ENCODE data around the gene GSTO1.

GSTO1 gene

DNA sequence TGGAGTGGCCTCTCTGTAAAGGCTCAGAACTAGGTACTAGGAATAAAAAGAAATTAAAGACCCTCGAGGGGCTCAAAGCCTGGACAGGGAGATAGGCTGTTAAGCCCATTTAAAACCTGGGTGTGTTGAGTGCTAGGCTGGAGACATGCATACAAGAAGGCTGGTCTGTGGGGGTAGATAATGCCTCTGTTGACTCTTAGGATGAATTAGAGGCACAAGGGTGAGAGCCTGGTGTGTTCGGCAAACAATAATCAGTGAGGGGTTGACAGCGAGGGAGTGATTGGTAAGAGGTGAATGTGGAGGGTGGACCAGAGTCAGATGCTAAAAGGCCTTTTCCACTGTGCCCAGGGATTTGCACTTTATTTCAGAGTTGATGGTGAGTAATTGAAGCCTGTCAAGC is 27.0 kb downstream of the GSTO1 start:
- H3K9ac ChIP-seq (ENCODE audit: low read depth, low read length) = no peak overlapping the region
- no peaks in the 10 kb centered on the region for H3K9me3 ChIP-seq (replicated peaks; ENCODE audit: low read length)
- H3K27me3 ChIP-seq (ENCODE audit: control insufficient read depth, insufficient read depth, low read length) = no peaks in the 10 kb centered on the region
- no peaks in the 10 kb centered on the region for H3K36me3 ChIP-seq (ENCODE audit: insufficient read depth, low read length)
- H3K4me1 ChIP-seq (ENCODE audit: control insufficient read depth, insufficient read depth, low read length) = no peaks in the 10 kb centered on the region
- no peak overlapping the region for H3K4me3 ChIP-seq (ENCODE audit: low read length)
- no peak overlapping the region for H3K4me2 ChIP-seq (ENCODE audit: low read length)

GRCh38 chr10:104284846-104285245 is 30.2 kb downstream of the GSTO1 start:
- Histone ChIP-seq H3K9ac (ENCODE audit: low read depth, low read length) (no peak overlapping the region), H3K4me1 (ENCODE audit: control insufficient read depth, insufficient read depth, low read length) (peaks cover 4% of the 10 kb centered on the region), H3K27me3 (ENCODE audit: control insufficient read depth, insufficient read depth, low read length) (no peaks in the 10 kb centered on the region), H3K36me3 (ENCODE audit: insufficient read depth, low read length) (no peaks in the 10 kb centered on the region), H3K9me3 (replicated peaks; ENCODE audit: low read length) (no peaks in the 10 kb centered on the region), H3K4me3 (ENCODE audit: low read length) (no peak overlapping the region), H3K4me2 (ENCODE audit: low read length) (no peak overlapping the region)

DNA sequence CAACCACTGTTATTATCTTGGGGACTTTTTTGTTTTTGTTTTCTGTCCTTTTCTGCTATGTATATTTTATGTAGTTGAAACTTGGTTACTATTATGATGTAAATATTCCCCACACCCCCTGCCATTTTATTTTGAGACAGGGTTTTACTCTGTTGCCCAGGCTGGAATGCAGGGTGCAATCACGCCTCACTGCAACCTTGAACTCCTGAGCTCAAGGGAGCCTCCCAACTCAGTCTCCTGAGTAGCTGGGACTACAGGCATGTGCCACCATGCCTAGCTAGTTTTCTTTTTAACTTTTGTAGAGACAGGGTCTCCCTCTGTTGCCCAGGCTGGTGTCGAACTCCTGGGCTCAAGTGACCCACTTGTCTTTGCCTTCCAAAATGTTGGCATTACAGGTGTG is 32.2 kb downstream of the GSTO1 start:
- Histone ChIP-seq H3K36me3 (ENCODE audit: insufficient read depth, low read length) (no peaks in the 10 kb centered on the region), H3K4me1 (ENCODE audit: control insufficient read depth, insufficient read depth, low read length) (peaks cover 9% of the 10 kb centered on the region), H3K4me3 (ENCODE audit: low read length) (no peak overlapping the region), H3K9ac (ENCODE audit: low read depth, low read length) (no peak overlapping the region), H3K27me3 (ENCODE audit: control insufficient read depth, insufficient read depth, low read length) (no peaks in the 10 kb centered on the region), H3K9me3 (replicated peaks; ENCODE audit: low read length) (no peaks in the 10 kb centered on the region), H3K4me2 (ENCODE audit: low read length) (no peak overlapping the region)

DNA sequence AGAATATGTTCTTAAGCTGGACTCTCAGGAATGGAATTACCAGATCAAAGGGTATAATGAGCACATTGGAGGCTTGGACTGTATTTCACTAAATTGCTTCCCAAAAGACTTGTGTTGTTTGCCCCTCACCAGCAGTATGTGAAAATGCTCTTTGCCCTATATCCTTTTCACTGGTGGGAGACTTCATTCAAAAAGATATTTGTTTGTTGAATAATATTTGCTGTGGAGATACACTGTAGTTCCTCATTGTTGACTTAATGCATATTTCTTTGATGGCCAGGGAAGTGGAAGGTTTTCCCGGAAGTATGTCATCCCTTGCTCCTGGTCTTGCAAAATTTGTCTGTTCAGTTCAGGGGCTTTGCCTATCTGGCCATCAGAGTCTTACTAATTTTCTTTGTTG is 33.7 kb downstream of the GSTO1 start:
- no peaks in the 10 kb centered on the region for H3K9me3 ChIP-seq (replicated peaks; ENCODE audit: low read length)

DNA sequence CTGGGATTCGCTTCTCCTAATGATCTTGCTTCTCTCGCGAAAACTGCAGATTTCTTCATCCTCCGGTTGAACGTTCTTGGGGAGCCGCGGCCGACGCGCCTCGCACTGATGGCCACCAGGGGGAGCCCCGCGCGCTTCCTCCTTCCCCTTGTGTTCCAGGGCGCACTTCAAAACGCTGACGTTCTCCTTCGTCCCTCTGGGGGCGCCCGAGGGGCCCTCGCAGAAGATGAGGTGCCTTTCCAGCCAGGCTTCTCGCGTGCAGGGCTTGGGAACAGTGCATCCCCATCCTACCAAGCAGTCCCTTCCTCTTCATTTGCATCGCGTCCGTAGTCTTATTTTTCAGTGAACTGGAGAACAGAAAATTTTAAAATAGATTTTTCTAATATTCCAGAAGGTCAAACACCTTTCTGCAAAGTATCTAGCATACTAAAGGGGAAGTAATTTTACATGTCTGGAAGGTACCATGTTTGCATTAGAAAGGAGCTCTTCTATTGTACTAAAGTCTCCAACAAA is 36.8 kb downstream of the GSTO1 start:
- Histone ChIP-seq H3K4me2 (ENCODE audit: low read length) (peak overlapping the region; percentile 80), H3K36me3 (ENCODE audit: insufficient read depth, low read length) (no peaks in the 10 kb centered on the region), H3K27me3 (ENCODE audit: control insufficient read depth, insufficient read depth, low read length) (no peaks in the 10 kb centered on the region), H3K9ac (ENCODE audit: low read depth, low read length) (peak overlapping the region; percentile 70), H3K9me3 (replicated peaks; ENCODE audit: low read length) (no peaks in the 10 kb centered on the region), H3K4me1 (ENCODE audit: control insufficient read depth, insufficient read depth, low read length) (peaks cover 22% of the 10 kb centered on the region), H3K4me3 (ENCODE audit: low read length) (peak overlapping the region; percentile 50)

More for the DNA sequence above, 33.7 kb downstream of the GSTO1 start:
- H3K4me2 ChIP-seq (ENCODE audit: low read length) = no peak overlapping the region
- H3K27me3 ChIP-seq (ENCODE audit: control insufficient read depth, insufficient read depth, low read length) = no peaks in the 10 kb centered on the region
- no peak overlapping the region for H3K4me3 ChIP-seq (ENCODE audit: low read length)
- no peaks in the 10 kb centered on the region for H3K36me3 ChIP-seq (ENCODE audit: insufficient read depth, low read length)
- peaks cover 19% of the 10 kb centered on the region for H3K4me1 ChIP-seq (ENCODE audit: control insufficient read depth, insufficient read depth, low read length)
- H3K9ac ChIP-seq (ENCODE audit: low read depth, low read length) = no peak overlapping the region

- H3K36me3 ChIP-seq (ENCODE audit: insufficient read depth, low read length) = no peaks in the 10 kb centered on the region
- H3K9me3 ChIP-seq (replicated peaks; ENCODE audit: low read length) = no peaks in the 10 kb centered on the region
- peaks cover 28% of the 10 kb centered on the region for H3K4me1 ChIP-seq (ENCODE audit: control insufficient read depth, insufficient read depth, low read length)
- H3K27me3 ChIP-seq (ENCODE audit: control insufficient read depth, insufficient read depth, low read length) = no peaks in the 10 kb centered on the region
- H3K9ac ChIP-seq (ENCODE audit: low read depth, low read length) = peak overlapping the region; percentile 70
- no peak overlapping the region for H3K4me3 ChIP-seq (ENCODE audit: low read length)
- H3K4me2 ChIP-seq (ENCODE audit: low read length) = peak overlapping the region; percentile 11
Observed at GRCh38 chr10:104293011-104293410, 38.3 kb downstream of the GSTO1 start.

DNA sequence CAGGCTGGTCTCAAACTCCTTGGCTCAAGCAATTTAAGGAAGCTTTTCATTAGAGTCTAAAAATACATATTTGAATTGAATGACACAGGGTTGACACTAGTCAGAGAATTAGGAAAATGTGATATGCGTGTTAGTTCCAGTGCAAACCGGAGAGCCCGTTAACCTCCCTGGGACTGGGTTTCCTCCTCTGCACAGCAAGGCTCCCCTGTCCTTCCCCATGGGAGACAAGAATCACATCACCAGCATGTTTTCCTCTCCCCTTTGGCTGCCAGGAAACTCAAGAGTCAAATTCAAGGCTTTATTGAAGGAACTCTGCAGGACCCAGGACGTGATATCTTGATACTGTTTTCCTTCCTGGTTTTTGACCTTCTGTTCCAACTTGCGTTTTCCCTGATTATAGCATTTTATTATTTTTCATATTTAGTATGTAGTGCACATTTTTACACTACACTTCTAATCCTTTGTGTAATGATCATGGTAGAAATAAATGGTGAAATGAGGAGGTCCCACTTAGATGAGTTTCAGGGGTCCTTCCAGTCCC is 39.2 kb downstream of the GSTO1 start:
- Histone ChIP-seq H3K36me3 (ENCODE audit: insufficient read depth, low read length) (no peaks in the 10 kb centered on the region), H3K4me1 (ENCODE audit: control insufficient read depth, insufficient read depth, low read length) (peaks cover 29% of the 10 kb centered on the region), H3K9ac (ENCODE audit: low read depth, low read length) (no peak overlapping the region), H3K4me2 (ENCODE audit: low read length) (no peak overlapping the region), H3K9me3 (replicated peaks; ENCODE audit: low read length) (no peaks in the 10 kb centered on the region), H3K27me3 (ENCODE audit: control insufficient read depth, insufficient read depth, low read length) (no peaks in the 10 kb centered on the region), H3K4me3 (ENCODE audit: low read length) (no peak overlapping the region)

DNA sequence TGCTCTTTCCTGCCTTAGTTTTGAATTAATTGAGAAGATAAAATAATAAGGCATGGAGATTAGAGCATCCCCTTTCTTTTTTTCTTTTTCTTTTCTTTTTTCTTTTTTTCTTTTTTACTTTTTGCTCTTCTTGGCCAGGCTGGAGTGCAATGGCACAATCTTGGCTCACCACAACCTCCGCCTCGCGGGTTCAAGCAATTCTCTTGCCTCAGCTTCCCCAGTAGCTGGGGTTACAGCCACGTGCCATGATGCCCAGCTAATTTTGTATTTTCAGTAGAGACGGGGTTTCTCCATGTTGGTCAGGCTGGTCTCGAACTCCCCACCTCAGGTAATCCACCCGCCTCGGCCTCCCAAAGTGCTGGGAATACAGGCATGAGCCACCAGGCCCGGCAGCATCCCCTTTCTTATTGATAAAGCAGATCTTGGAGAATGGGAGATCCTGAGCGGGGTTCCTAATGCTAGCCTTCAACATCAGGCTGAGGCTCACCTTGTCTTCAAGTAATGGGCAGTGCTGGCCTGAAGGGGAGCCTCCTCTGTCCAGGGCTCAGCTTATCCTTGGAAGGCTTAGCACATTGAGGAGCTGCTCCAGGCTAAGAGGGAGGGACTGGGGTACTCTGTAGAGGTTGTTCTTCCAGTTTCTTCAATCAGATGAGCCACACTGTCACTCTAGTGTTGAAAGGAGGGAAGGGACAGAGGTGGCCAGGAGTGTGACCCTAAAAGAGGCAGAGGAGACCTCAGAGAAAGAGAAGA is 42.2 kb downstream of the GSTO1 start:
- Histone ChIP-seq H3K9me3 (replicated peaks; ENCODE audit: low read length) (no peaks in the 10 kb centered on the region), H3K9ac (ENCODE audit: low read depth, low read length) (no peak overlapping the region), H3K4me3 (ENCODE audit: low read length) (no peak overlapping the region), H3K27me3 (ENCODE audit: control insufficient read depth, insufficient read depth, low read length) (no peaks in the 10 kb centered on the region), H3K4me1 (ENCODE audit: control insufficient read depth, insufficient read depth, low read length) (peaks cover 55% of the 10 kb centered on the region), H3K36me3 (ENCODE audit: insufficient read depth, low read length) (no peaks in the 10 kb centered on the region), H3K4me2 (ENCODE audit: low read length) (no peak overlapping the region)

DNA sequence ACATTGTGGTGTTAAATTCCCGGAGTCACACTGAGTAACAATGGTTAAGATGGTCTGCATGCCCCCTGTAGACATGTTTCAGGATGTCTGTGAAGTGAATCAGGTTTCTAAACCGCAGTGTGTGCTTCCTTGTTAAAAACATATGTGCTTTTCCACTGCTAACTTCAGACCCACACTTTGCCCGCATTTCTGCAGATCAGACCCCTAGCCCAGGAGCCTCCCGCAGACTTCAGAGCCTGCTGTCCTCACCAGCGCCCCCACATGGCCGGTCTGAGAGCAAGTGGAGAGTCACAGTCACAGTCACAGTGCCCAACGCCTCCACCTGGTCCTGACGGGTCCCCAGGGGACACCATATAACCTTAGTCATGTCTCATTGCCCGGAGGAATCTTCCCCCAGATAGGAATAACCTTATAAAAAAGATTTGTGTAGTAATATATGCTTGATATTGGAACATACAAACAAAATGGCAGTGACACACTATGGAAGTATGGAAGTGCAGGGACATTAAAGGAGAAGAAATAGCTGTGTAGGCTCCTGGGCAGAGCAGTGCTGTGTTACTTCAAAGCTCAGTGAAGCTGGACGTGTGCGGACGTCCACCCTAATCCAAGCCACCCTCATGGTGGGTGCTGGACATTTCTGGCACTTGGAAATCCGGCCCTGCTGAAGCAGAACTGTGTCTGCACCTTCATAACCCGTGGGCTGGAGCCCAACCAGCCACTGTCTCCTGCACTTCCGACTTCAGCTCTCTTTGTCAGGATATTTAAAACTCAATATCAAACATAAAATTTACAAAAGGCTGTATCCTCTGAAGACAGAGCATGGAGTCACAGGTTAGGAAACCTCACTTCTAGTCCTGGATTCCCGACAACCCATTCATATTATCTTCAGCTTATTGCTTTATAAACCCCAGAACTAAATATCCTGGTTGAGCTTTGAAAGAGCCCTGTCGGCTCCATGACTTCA is 43.3 kb downstream of the GSTO1 start:
- Histone ChIP-seq H3K4me2 (ENCODE audit: low read length) (no peak overlapping the region), H3K9ac (ENCODE audit: low read depth, low read length) (peak overlapping the region; percentile 75), H3K4me1 (ENCODE audit: control insufficient read depth, insufficient read depth, low read length) (peaks cover 52% of the 10 kb centered on the region), H3K27me3 (ENCODE audit: control insufficient read depth, insufficient read depth, low read length) (no peaks in the 10 kb centered on the region), H3K4me3 (ENCODE audit: low read length) (no peak overlapping the region), H3K9me3 (replicated peaks; ENCODE audit: low read length) (no peaks in the 10 kb centered on the region), H3K36me3 (ENCODE audit: insufficient read depth, low read length) (no peaks in the 10 kb centered on the region)

DNA sequence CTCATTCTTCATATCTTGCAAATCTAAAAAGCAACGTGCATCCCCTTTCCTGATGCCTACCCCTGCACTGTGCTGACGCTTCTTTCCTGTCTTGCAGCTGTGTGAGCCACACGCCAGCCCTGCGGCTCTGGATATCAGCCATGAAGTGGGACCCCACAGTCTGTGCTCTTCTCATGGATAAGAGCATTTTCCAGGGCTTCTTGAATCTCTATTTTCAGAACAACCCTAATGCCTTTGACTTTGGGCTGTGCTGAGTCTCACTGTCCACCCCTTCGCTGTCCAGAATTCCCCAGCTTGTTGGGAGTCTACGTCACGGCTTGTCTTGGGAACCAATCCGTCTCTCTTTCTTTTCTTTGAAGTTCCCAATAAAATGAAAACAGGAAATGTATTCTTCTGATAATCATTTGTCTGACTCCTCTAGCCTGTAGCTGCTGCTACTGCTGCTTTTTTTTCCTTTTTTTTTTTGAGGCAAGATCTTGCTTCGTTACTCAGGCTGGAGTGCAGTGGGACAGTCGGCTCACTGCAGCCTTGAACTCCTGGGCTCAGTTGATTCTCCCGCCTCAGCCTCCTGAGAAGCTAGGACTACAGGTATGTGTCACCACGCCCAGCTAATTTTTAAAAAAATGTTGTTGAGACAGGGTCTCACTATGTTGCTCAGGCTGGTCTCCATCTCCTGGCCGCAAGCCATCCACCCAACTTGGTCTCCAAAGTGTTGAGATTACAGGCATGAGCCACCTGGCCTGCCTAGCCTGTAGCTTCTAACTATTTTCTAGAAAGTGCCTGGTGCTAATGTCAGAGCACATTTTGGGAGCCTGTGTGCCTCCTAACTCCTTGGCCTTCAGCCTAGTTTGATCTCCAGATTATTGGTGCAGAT is 44.6 kb downstream of the GSTO1 start:
- Histone ChIP-seq H3K4me2 (ENCODE audit: low read length) (peak overlapping the region; percentile 42), H3K4me1 (ENCODE audit: control insufficient read depth, insufficient read depth, low read length) (peaks cover 45% of the 10 kb centered on the region), H3K9me3 (replicated peaks; ENCODE audit: low read length) (no peaks in the 10 kb centered on the region), H3K27me3 (ENCODE audit: control insufficient read depth, insufficient read depth, low read length) (no peaks in the 10 kb centered on the region), H3K36me3 (ENCODE audit: insufficient read depth, low read length) (no peaks in the 10 kb centered on the region), H3K9ac (ENCODE audit: low read depth, low read length) (peak overlapping the region; percentile 75), H3K4me3 (ENCODE audit: low read length) (peak overlapping the region; percentile 22)
